HCT116 (cell line): Measurements from ENCODE around the gene SLC12A8. TPM values are rescaled to one million over a fixed set of nuclear protein-coding genes. Genes with fewer than 3 reads are reported as not detected.

Source experiments
- ATAC-seq: fragments of 200-7000 bp; cut with Tn5 transposase; 2 replicates; pipeline ENCODE4 v1.9.1; 2020; ENCODE audit warnings: mild to moderate bottlenecking, moderate library complexity
- BruUV-seq: library from RNA; stranded (reverse); fragments of 400-500 nt; replicated peaks from 2 replicates; lab custom pipeline; 2021; lab: Mats Ljungman, UMichigan
- CTCF ChIA-PET: fragments of 300-600 bp; sonication (Branson Sonifier 250); formaldehyde crosslinking; loops from one replicate; lab custom pipeline; 2021; ENCODE audit warnings: antibody characterized with exemption; lab: Charles Lee
- POLR2A ChIA-PET: fragments of 300-600, 350-600 bp; sonication (Branson Sonifier 250); formaldehyde crosslinking; loops from one replicate; lab custom pipeline; 2021; ENCODE audit warnings: antibody characterized with exemption; lab: Charles Lee
- RAD21 ChIA-PET, 2 experiments: fragments of 300-600 bp; sonication (Branson Sonifier 250); formaldehyde crosslinking; loops; one replicate each; lab custom pipeline; 2023; ENCODE audit warnings: low total read pairs in 2 of 2; ENCODE audit not compliant: uncharacterized antibody in 2 of 2, unreplicated experiment in 2 of 2, low non-redundant PET in 1 of 2; lab: Charles Lee
- DNase-seq: peaks from one replicate; pipeline ENCODE4 v3.0.0-alpha.2; 2010; ENCODE audit warnings: low read depth, low spot score
- H2AFZ ChIP-seq: fragments of 200-600 bp; shearing (Covaris generic), sonication (generic); 2 replicates; pipeline ENCODE4 v1.6.1; 2017; ENCODE audit warnings: low read depth, mixed run types, mixed read lengths, antibody characterized with exemption, low read length; ENCODE audit not compliant: poor library complexity, severe bottlenecking
- H3K27ac ChIP-seq: 2 replicates; pipeline ENCODE4 v1.5.1; 2012; ENCODE audit warnings: low read depth, low read length
- H3K27me3 ChIP-seq: fragments of 200-600 bp; sonication (generic); 2 replicates; pipeline ENCODE4 v1.6.1; 2016; ENCODE audit warnings: mixed run types, low read length, mixed read lengths; ENCODE audit not compliant: insufficient read depth
- H3K36me3 ChIP-seq, 2 experiments: fragments of 200-500 bp in 1 of 2; fragments of 200-600 bp in 1 of 2; sonication (Bioruptor generic) in 1 of 2; sonication (generic) in 1 of 2; 2 replicates each; pipeline versions ENCODE4 v1.5.1 to v1.6.1; 2014 to 2016; ENCODE audit warnings: low read length in 2 of 2, inconsistent platforms in 1 of 2, mixed read lengths in 1 of 2, mixed run types in 1 of 2; ENCODE audit not compliant: insufficient read depth in 2 of 2, control insufficient read depth in 1 of 2
- H3K4me1 ChIP-seq, 2 experiments: fragments of 200-600 bp in 1 of 2; sonication (generic) in 1 of 2; 2 replicates each; pipeline versions ENCODE4 v1.5.1 to v1.6.1; 2012 to 2017; ENCODE audit warnings: low read length in 2 of 2, inconsistent platforms in 1 of 2, mild to moderate bottlenecking in 1 of 2, mixed read lengths in 1 of 2, mixed run types in 1 of 2, moderate library complexity in 1 of 2; ENCODE audit not compliant: insufficient read depth in 2 of 2, control insufficient read depth in 1 of 2
- H3K4me2 ChIP-seq: fragments of 200-600 bp; sonication (generic); 2 replicates; pipeline ENCODE4 v1.6.1; 2017; ENCODE audit warnings: mixed run types, low read length, mixed read lengths
- H3K4me3 ChIP-seq, 2 experiments: fragments of 200-600 bp in 1 of 2; sonication (generic) in 1 of 2; replicated peaks in 1 of 2; 2 replicates each; pipeline ENCODE4 v1.5.1; 2011 to 2016; ENCODE audit warnings: low read length in 2 of 2, control low read depth in 1 of 2, low read depth in 1 of 2, mild to moderate bottlenecking in 1 of 2, mixed read lengths in 1 of 2, mixed run types in 1 of 2
- H3K79me2 ChIP-seq: fragments of 200-600 bp; sonication (generic); 2 replicates; pipeline ENCODE4 v1.6.1; 2017; ENCODE audit warnings: mild to moderate bottlenecking, mixed run types, low read length, moderate library complexity, mixed read lengths; ENCODE audit not compliant: insufficient read depth
- H3K9ac ChIP-seq: fragments of 200-600 bp; sonication (generic); 2 replicates; pipeline ENCODE4 v1.6.1; 2016; ENCODE audit warnings: low read length, mixed read lengths
- H3K9me2 ChIP-seq: fragments of 200-600 bp; sonication (generic), shearing (Covaris generic); 2 replicates; pipeline ENCODE4 v1.6.1; 2017; ENCODE audit warnings: mixed run types, mild to moderate bottlenecking, moderate library complexity; ENCODE audit not compliant: insufficient read depth
- H3K9me3 ChIP-seq, 2 experiments: fragments of 200-500 bp in 1 of 2; fragments of 200-600 bp in 1 of 2; sonication (Bioruptor generic) in 1 of 2; sonication (generic) in 1 of 2; 2 replicates each; pipeline ENCODE4 v1.6.1; 2014 to 2017; ENCODE audit warnings: low read length in 2 of 2, mixed read lengths in 2 of 2, inconsistent platforms in 1 of 2, low read depth in 1 of 2, mild to moderate bottlenecking in 1 of 2, mixed run types in 1 of 2, moderate library complexity in 1 of 2; ENCODE audit not compliant: control insufficient read depth in 1 of 2, insufficient read depth in 1 of 2
- H4K20me1 ChIP-seq: fragments of 200-600 bp; sonication (generic), shearing (Covaris generic); 2 replicates; pipeline ENCODE4 v1.6.1; 2017; ENCODE audit warnings: mixed run types, mild to moderate bottlenecking, moderate library complexity; ENCODE audit not compliant: insufficient read depth
- CBX3 ChIP-seq: IDR thresholded peaks from 2 replicates; pipeline ENCODE4 v1.6.1; 2012; ENCODE audit warnings: low read depth
- EGR1 ChIP-seq: IDR thresholded peaks from 2 replicates; pipeline ENCODE4 v1.6.1; 2012; ENCODE audit warnings: low read depth
- ELF1 ChIP-seq: IDR thresholded peaks from 2 replicates; pipeline ENCODE4 v1.6.1; 2012; ENCODE audit warnings: low read depth, borderline replicate concordance
- FOSL1 ChIP-seq: IDR thresholded peaks from 2 replicates; pipeline ENCODE4 v1.6.1; 2012; ENCODE audit warnings: low read depth
- RAD21 ChIP-seq: IDR thresholded peaks from 2 replicates; pipeline ENCODE4 v1.6.1; 2012; ENCODE audit warnings: low read depth, mild to moderate bottlenecking
- SP1 ChIP-seq: IDR thresholded peaks from 2 replicates; pipeline ENCODE4 v1.6.1; 2012; ENCODE audit warnings: low read depth
- SRF ChIP-seq: IDR thresholded peaks from 2 replicates; pipeline ENCODE4 v1.6.1; 2012; ENCODE audit warnings: low read depth
- YY1 ChIP-seq: IDR thresholded peaks from 2 replicates; pipeline ENCODE4 v1.6.1; 2011; ENCODE audit warnings: low read length, low read depth, moderate library complexity, mild to moderate bottlenecking; ENCODE audit not compliant: insufficient replicate concordance; ENCODE audit errors: extremely low read depth
- intact Hi-C: fragments of 100-400 bp; cut with micrococcal nuclease; formaldehyde crosslinking; loops from 2 replicates; pipeline ENCODE4 v1.10.0; 2022
- total RNA-seq: library from RNA; stranded (reverse); gene quantifications from one replicate; pipeline ENCODE4 v1.2.1, GENCODE V29; 2021; ENCODE audit not compliant: unreplicated experiment
- TF ChIP-seq, protein P1 (sequence below): IDR thresholded peaks from 2 replicates; pipeline ENCODE4 v1.6.1; 2012
- TF ChIP-seq, protein P2 (sequence below): IDR thresholded peaks from 2 replicates; pipeline ENCODE4 v1.6.1; 2012; ENCODE audit warnings: low read depth
- TF ChIP-seq, protein P3 (sequence below), 3 experiments: fragments of 200-600 bp in 1 of 3; sonication (generic) in 1 of 3; IDR thresholded peaks in 2 of 3; conservative IDR thresholded peaks in 1 of 3; 2 replicates each; pipeline ENCODE4 v1.5.1; 2012 to 2017; ENCODE audit warnings: low read depth in 2 of 3, low read length in 2 of 3, antibody characterized with exemption in 1 of 3, borderline replicate concordance in 1 of 3, control low read depth in 1 of 3, mild to moderate bottlenecking in 1 of 3, mixed read lengths in 1 of 3, mixed run types in 1 of 3, moderate library complexity in 1 of 3; ENCODE audit not compliant: insufficient read depth in 1 of 3

Gene SLC12A8
- total RNA-seq, 1 experiment from 2014 or later: 19.9 TPM

DNA sequence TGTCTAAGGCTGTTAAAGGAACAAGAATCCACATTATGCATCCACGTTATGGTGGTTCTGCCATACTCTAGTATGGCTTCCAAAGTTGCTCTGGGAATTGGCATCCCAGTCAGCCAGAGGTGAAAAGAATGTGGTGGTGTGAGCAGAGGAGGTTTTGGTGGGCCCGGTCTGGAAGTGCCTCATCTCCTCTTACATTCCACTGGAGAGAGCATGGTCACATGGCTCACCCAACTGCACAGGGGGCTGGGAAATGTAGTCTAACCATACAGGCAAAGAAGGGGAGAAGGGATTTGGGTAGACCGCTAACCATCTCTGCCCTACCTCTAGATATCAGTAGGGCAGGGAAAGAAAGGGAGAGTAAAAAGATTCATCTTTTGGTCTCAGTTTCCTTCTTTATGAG, 153.6 kb downstream of the SLC12A8 start:
- ChIA-PET RAD21 (no interaction called here), CTCF (no interaction called here), POLR2A (no interaction called here)
- no peaks in the 10 kb centered on the region for H3K79me2 ChIP-seq
- no peak overlapping the region for H3K4me2 ChIP-seq
- H3K27ac ChIP-seq: no peak overlapping the region
- H3K4me3 ChIP-seq: no peak overlapping the region
- H3K9ac ChIP-seq: no peak overlapping the region
- DNase-seq (no peak), ATAC-seq (no peak)
- intact Hi-C loops: no loop called here
- H3K9me2 ChIP-seq: no peaks in the 10 kb centered on the region
- H3K36me3 ChIP-seq: no peaks in the 10 kb centered on the region
- no peaks in the 10 kb centered on the region for H3K9me3 ChIP-seq
- H3K4me1 ChIP-seq: peaks cover 15 to 38% of the 10 kb centered on the region in 2 experiments; a peak in 3 of 4 replicates
- H4K20me1 ChIP-seq: no peaks in the 10 kb centered on the region
- no TSS peak for BruUV-seq
- no peak overlapping the region for H2AFZ ChIP-seq
- H3K27me3 ChIP-seq: peaks cover 9% of the 10 kb centered on the region; the same call in 1 of the 2 replicates
- TF ChIP-seq, protein P1, sequence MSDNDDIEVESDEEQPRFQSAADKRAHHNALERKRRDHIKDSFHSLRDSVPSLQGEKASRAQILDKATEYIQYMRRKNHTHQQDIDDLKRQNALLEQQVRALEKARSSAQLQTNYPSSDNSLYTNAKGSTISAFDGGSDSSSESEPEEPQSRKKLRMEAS: no peak
- TF ChIP-seq EGR1 (no peak), FOSL1 (no peak), RAD21 (no peak), SP1 (no peak)
- TF ChIP-seq, protein P2, sequence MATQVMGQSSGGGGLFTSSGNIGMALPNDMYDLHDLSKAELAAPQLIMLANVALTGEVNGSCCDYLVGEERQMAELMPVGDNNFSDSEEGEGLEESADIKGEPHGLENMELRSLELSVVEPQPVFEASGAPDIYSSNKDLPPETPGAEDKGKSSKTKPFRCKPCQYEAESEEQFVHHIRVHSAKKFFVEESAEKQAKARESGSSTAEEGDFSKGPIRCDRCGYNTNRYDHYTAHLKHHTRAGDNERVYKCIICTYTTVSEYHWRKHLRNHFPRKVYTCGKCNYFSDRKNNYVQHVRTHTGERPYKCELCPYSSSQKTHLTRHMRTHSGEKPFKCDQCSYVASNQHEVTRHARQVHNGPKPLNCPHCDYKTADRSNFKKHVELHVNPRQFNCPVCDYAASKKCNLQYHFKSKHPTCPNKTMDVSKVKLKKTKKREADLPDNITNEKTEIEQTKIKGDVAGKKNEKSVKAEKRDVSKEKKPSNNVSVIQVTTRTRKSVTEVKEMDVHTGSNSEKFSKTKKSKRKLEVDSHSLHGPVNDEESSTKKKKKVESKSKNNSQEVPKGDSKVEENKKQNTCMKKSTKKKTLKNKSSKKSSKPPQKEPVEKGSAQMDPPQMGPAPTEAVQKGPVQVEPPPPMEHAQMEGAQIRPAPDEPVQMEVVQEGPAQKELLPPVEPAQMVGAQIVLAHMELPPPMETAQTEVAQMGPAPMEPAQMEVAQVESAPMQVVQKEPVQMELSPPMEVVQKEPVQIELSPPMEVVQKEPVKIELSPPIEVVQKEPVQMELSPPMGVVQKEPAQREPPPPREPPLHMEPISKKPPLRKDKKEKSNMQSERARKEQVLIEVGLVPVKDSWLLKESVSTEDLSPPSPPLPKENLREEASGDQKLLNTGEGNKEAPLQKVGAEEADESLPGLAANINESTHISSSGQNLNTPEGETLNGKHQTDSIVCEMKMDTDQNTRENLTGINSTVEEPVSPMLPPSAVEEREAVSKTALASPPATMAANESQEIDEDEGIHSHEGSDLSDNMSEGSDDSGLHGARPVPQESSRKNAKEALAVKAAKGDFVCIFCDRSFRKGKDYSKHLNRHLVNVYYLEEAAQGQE: no peak

DNA sequence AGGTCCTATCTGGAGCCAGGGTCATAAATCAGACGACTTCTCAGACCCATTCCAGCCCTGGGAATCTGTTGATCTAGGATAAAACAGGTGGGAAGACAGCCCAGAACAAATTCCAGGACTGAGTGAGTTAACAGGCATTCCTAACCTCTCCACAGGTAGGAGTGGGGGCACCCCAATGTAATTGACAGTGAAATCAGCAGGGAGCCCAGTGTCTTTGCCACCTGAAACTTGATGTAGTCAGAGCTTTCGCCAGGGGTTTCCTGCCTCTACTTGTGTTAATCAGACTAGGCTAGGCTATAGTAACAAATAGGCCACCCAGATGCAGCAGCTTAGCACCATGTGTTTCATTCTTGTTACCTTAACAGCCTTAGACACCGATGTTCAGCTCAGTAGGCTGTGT, 154.0 kb downstream of the SLC12A8 start:
- Histone ChIP-seq H3K9ac (no peak overlapping the region), H4K20me1 (no peaks in the 10 kb centered on the region), H3K4me3 (no peak overlapping the region), H2AFZ (no peak overlapping the region), H3K9me2 (no peaks in the 10 kb centered on the region), H3K27ac (no peak overlapping the region), H3K4me2 (no peak overlapping the region), H3K27me3 (peaks cover 9% of the 10 kb centered on the region; the same call in 1 of the 2 replicates), H3K9me3 (no peaks in the 10 kb centered on the region), H3K4me1 (peaks cover 15 to 37% of the 10 kb centered on the region in 2 experiments; a peak in 3 of 4 replicates), H3K79me2 (no peaks in the 10 kb centered on the region), H3K36me3 (no peaks in the 10 kb centered on the region)
- CTCF ChIA-PET: no interaction called here
- intact Hi-C loops: no loop called here
- BruUV-seq: no TSS peak
- no peak for ATAC-seq
- POLR2A ChIA-PET: no interaction called here
- RAD21 ChIA-PET: no interaction called here
- no peak for DNase-seq
- TF ChIP-seq SRF (no peak), CBX3 (no peak), ELF1 (no peak), SP1 (no peak), FOSL1 (no peak), YY1 (no peak), RAD21 (no peak)
- TF ChIP-seq, protein P3, sequence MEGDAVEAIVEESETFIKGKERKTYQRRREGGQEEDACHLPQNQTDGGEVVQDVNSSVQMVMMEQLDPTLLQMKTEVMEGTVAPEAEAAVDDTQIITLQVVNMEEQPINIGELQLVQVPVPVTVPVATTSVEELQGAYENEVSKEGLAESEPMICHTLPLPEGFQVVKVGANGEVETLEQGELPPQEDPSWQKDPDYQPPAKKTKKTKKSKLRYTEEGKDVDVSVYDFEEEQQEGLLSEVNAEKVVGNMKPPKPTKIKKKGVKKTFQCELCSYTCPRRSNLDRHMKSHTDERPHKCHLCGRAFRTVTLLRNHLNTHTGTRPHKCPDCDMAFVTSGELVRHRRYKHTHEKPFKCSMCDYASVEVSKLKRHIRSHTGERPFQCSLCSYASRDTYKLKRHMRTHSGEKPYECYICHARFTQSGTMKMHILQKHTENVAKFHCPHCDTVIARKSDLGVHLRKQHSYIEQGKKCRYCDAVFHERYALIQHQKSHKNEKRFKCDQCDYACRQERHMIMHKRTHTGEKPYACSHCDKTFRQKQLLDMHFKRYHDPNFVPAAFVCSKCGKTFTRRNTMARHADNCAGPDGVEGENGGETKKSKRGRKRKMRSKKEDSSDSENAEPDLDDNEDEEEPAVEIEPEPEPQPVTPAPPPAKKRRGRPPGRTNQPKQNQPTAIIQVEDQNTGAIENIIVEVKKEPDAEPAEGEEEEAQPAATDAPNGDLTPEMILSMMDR (IDR thresholded peaks at IDR 0.05 in 2 of 3, conservative IDR thresholded peaks at IDR 0.05 in 1 of 3; ENCODE audit: borderline replicate concordance in 1 of 3, insufficient read depth in 1 of 3, low read depth in 2 of 3, low read length in 2 of 3): no peak
